OCI-LY3 (cell line): Measurements from ENCODE around the gene IRF2BP1.

Experiments
- H2AFZ ChIP-seq: fragments of 200-600, 300-600 bp; shearing (Covaris generic); 2 replicates; pipeline ENCODE4 v1.6.0; 2014; ENCODE audit warnings: antibody characterized with exemption, low read depth, low read length
- H3K27ac ChIP-seq: fragments of 200-600, 300-600 bp; sonication (generic); 2 replicates; pipeline ENCODE4 v1.5.1; 2014; ENCODE audit warnings: mild to moderate bottlenecking, low read length, moderate library complexity, mixed read lengths
- H3K27me3 ChIP-seq: fragments of 200-600, 300-600 bp; sonication (generic); 2 replicates; pipeline ENCODE4 v1.6.1; 2014; ENCODE audit warnings: low read depth, low read length, mixed read lengths
- H3K36me3 ChIP-seq: fragments of 200-600, 300-600 bp; sonication (generic); replicated peaks from 2 replicates; pipeline ENCODE3; 2014; ENCODE audit warnings: low read depth, low read length, mixed read lengths
- H3K4me1 ChIP-seq: fragments of 300-600, 200-600 bp; sonication (generic); 2 replicates; pipeline ENCODE4 v1.6.1; 2014; ENCODE audit warnings: low read length, mixed read lengths
- H3K4me2 ChIP-seq: fragments of 200-600, 300-600 bp; sonication (generic); 2 replicates; pipeline ENCODE4 v1.6.1; 2014; ENCODE audit warnings: low read length, mixed read lengths
- H3K4me3 ChIP-seq: fragments of 300-600, 200-600 bp; sonication (generic); 2 replicates; pipeline ENCODE4 v1.5.1; 2014; ENCODE audit warnings: antibody characterized with exemption, mild to moderate bottlenecking, low read length, moderate library complexity
- H3K79me2 ChIP-seq: fragments of 300-600, 200-600 bp; shearing (Covaris generic); 2 replicates; pipeline ENCODE4 v1.6.1; 2014; ENCODE audit warnings: mild to moderate bottlenecking, low read length, mixed read lengths
- H3K9ac ChIP-seq: fragments of 300-600, 200-600 bp; shearing (Covaris generic); 2 replicates; pipeline ENCODE4 v1.6.0; 2014; ENCODE audit warnings: mild to moderate bottlenecking, low read length, moderate library complexity
- H3K9me3 ChIP-seq: fragments of 200-600, 300-600 bp; shearing (Covaris generic); 2 replicates; pipeline ENCODE4 v1.6.1; 2014; ENCODE audit warnings: low read length, mixed read lengths; ENCODE audit not compliant: insufficient read depth
- H4K20me1 ChIP-seq: fragments of 200-600, 300-600 bp; sonication (generic); 2 replicates; pipeline ENCODE4 v1.6.1; 2016; ENCODE audit warnings: low read length, mixed read lengths; ENCODE audit not compliant: insufficient read depth
- CTCF ChIP-seq: fragments of 200-600, 300-600 bp; sonication (generic); IDR thresholded peaks from 2 replicates; pipeline ENCODE4 v1.5.1; 2014; ENCODE audit warnings: antibody characterized with exemption, low read length, low read depth
- EZH2phosphoT487 ChIP-seq: fragments of 200-600 bp; shearing (Covaris generic); IDR thresholded peaks from 2 replicates; pipeline ENCODE4 v1.6.1; 2018; ENCODE audit warnings: antibody characterized with exemption, mixed run types, low read depth

Gene IRF2BP1

GRCh38 chr19:45862564-45863334 lies 23.2 kb downstream of the IRF2BP1 start, which contains the start of gene SYMPK:
Gene SYMPK, minus strand, starts transcription at chr19:45863147. Its CDS starts 8,652 bp downstream, at chr19:45854495.
- H4K20me1 ChIP-seq: no peaks in the 10 kb centered on the region
- peak within 1 kb of the TSS; percentile 94 for H3K9ac ChIP-seq
- TF ChIP-seq EZH2phosphoT487 (no peak), CTCF (no peak)
- H2AFZ ChIP-seq: peak within 1 kb of the TSS; percentile 85
- H3K27ac ChIP-seq: peak within 1 kb of the TSS; percentile 87
- no peaks in the 10 kb centered on the region for H3K27me3 ChIP-seq
- H3K79me2 ChIP-seq: peaks cover 49% of the 10 kb centered on the region
- H3K36me3 ChIP-seq: peaks cover 17% of the 10 kb centered on the region
- peak within 1 kb of the TSS; percentile 90 for H3K4me3 ChIP-seq
- peaks cover 25% of the 10 kb centered on the region for H3K4me1 ChIP-seq
- H3K4me2 ChIP-seq: peak within 1 kb of the TSS; percentile 83
- no peaks in the 10 kb centered on the region for H3K9me3 ChIP-seq

GRCh38 chr19:45862271-45862563 lies 23.7 kb downstream of the IRF2BP1 start:
- no peaks in the 10 kb centered on the region for H3K27me3 ChIP-seq
- H3K9ac ChIP-seq: peak overlapping the region; percentile 94
- peak overlapping the region; percentile 83 for H3K4me2 ChIP-seq
- peak overlapping the region; percentile 5; the same call in 1 of the 2 replicates for H2AFZ ChIP-seq
- H3K4me3 ChIP-seq: peak overlapping the region; percentile 90
- peaks cover 50% of the 10 kb centered on the region for H3K79me2 ChIP-seq
- H3K4me1 ChIP-seq: peaks cover 25% of the 10 kb centered on the region
- H4K20me1 ChIP-seq: no peaks in the 10 kb centered on the region
- peaks cover 17% of the 10 kb centered on the region for H3K36me3 ChIP-seq
- no peaks in the 10 kb centered on the region for H3K9me3 ChIP-seq
- peak overlapping the region; percentile 87 for H3K27ac ChIP-seq
- TF ChIP-seq CTCF: no peak

- H3K27ac ChIP-seq: no peak overlapping the region
- H2AFZ ChIP-seq: no peak overlapping the region
- H3K36me3 ChIP-seq: peaks cover 22% of the 10 kb centered on the region
- H3K79me2 ChIP-seq: peaks cover 66% of the 10 kb centered on the region
- peak overlapping the region; percentile 90; the same call in 1 of the 2 replicates for H3K4me3 ChIP-seq
- peaks cover 12% of the 10 kb centered on the region; the same call in 1 of the 2 replicates for H4K20me1 ChIP-seq
- TF ChIP-seq CTCF (no peak), EZH2phosphoT487 (no peak)
- peaks cover 24% of the 10 kb centered on the region for H3K4me1 ChIP-seq
- H3K9ac ChIP-seq: 0 out of 2 replicates have a peak overlapping the region, but pooled peaks have one; percentile 28
- H3K27me3 ChIP-seq: no peaks in the 10 kb centered on the region
- no peaks in the 10 kb centered on the region for H3K9me3 ChIP-seq
- H3K4me2 ChIP-seq: peak overlapping the region; percentile 83
Observed at GRCh38 chr19:45860359-45861259, 25.3 kb downstream of the IRF2BP1 start.
